Smooth muscle cell (in vitro differentiated cells): ENCODE data around the gene KCTD1. TPM values are rescaled to one million over a fixed set of nuclear protein-coding genes. Genes with fewer than 3 reads are reported as not detected.

Experiments
- DNase-seq: peaks from one replicate; lab custom pipeline; 2025; ENCODE audit not compliant: unreplicated experiment; lab: John Stamatoyannopoulos, UW
- H2AFZ ChIP-seq: fragments of 200-600 bp; sonication (generic); 2 replicates; pipeline ENCODE4 v1.6.0; 2016; ENCODE audit warnings: antibody characterized with exemption, low read depth, mild to moderate bottlenecking
- H3F3A ChIP-seq: fragments of 200-600 bp; sonication (generic); 2 replicates; pipeline ENCODE4 v1.6.0; 2017; ENCODE audit warnings: antibody characterized with exemption, low read depth
- H3K27ac ChIP-seq: fragments of 200-600 bp; sonication (generic); 2 replicates; pipeline ENCODE4 v1.5.1; 2016; ENCODE audit warnings: low read depth, mild to moderate bottlenecking
- H3K27me3 ChIP-seq: fragments of 200-600 bp; sonication (generic); 2 replicates; pipeline ENCODE4 v1.6.1; 2016; ENCODE audit warnings: low read depth, mild to moderate bottlenecking
- H3K36me3 ChIP-seq: fragments of 200-600 bp; sonication (generic); 2 replicates; pipeline ENCODE4 v1.5.1; 2016; ENCODE audit warnings: low read depth
- H3K4me1 ChIP-seq: fragments of 200-600 bp; sonication (generic); 2 replicates; pipeline ENCODE4 v1.5.1; 2016; ENCODE audit warnings: low read depth
- H3K4me2 ChIP-seq: fragments of 200-600 bp; sonication (generic); 2 replicates; pipeline ENCODE4 v1.6.0; 2016; ENCODE audit warnings: mild to moderate bottlenecking
- H3K4me3 ChIP-seq: fragments of 200-600 bp; sonication (generic); 2 replicates; pipeline ENCODE4 v1.5.1; 2016; ENCODE audit warnings: mild to moderate bottlenecking
- H3K79me2 ChIP-seq: fragments of 200-600 bp; sonication (generic); 2 replicates; pipeline ENCODE4 v1.6.0; 2016; ENCODE audit warnings: low read depth, mild to moderate bottlenecking
- H3K9ac ChIP-seq: fragments of 200-600 bp; sonication (generic); 2 replicates; pipeline ENCODE4 v1.6.0; 2016; ENCODE audit warnings: low read depth
- H3K9me3 ChIP-seq: fragments of 200-600 bp; sonication (generic); replicated peaks from 2 replicates; pipeline ENCODE4 v1.5.1; 2016; ENCODE audit warnings: low read depth
- H4K20me1 ChIP-seq: fragments of 200-600 bp; sonication (generic); 2 replicates; pipeline ENCODE4 v1.6.0; 2016; ENCODE audit warnings: low read depth
- CTCF ChIP-seq: fragments of 200-600 bp; sonication (generic); IDR thresholded peaks from 2 replicates; pipeline ENCODE4 v1.5.1; 2017; ENCODE audit warnings: borderline replicate concordance, mild to moderate bottlenecking, antibody characterized with exemption; ENCODE audit not compliant: insufficient read depth, poor library complexity, severe bottlenecking
- WGBS: methylation state at CpG from one replicate; pipeline ENCODE4 v1.1.7; 2016; ENCODE audit warnings: low lambda C conversion rate; 5-methylcytosine and 5-hydroxymethylcytosine counted together
- polyA plus RNA-seq: library from polyadenylated mRNA; unstranded; fragments of >200 nt; fragmentation: Nextera tagmentation; extraction: Ambion mirVana; gene quantifications from 2 replicates; pipeline ENCODE4 v1.2.1, GENCODE V29; 2016
- total RNA-seq: library from RNA; depleted of rRNA; stranded (reverse); fragments of >200 nt; gene quantifications from 2 replicates; pipeline ENCODE4 v1.2.3, GENCODE V29; 2014

KCTD1 gene
- total and polyA plus RNA-seq, 2 experiments from 2014 or later, result 2.3 to 11.4 TPM

- 89% methylated on average over 4 of the region's 4 CpGs for WGBS
- no peak overlapping the region for H3K9ac ChIP-seq
- H4K20me1 ChIP-seq, result peaks cover 44% of the 10 kb centered on the region
- H3K27ac ChIP-seq, result no peak overlapping the region
- H3K79me2 ChIP-seq, result no peaks in the 10 kb centered on the region
- no peak overlapping the region for H2AFZ ChIP-seq
- no peaks in the 10 kb centered on the region for H3K36me3 ChIP-seq
- no peaks in the 10 kb centered on the region for H3F3A ChIP-seq
- no peak for TF ChIP-seq CTCF
- H3K9me3 ChIP-seq, result no peaks in the 10 kb centered on the region
- DNase-seq, result no peak
- no peaks in the 10 kb centered on the region for H3K27me3 ChIP-seq
- no peak overlapping the region for H3K4me2 ChIP-seq
- peaks cover 5% of the 10 kb centered on the region for H3K4me1 ChIP-seq
- no peak overlapping the region for H3K4me3 ChIP-seq
These were observed 11.7 kb downstream of the KCTD1 start for GRCh38 chr18:26536664-26537063.

- H3K36me3 ChIP-seq, result no peaks in the 10 kb centered on the region
- no peak overlapping the region for H3K9ac ChIP-seq
- H4K20me1 ChIP-seq, result peaks cover 40% of the 10 kb centered on the region
- H3K4me1 ChIP-seq, result peaks cover 5% of the 10 kb centered on the region
- no peaks in the 10 kb centered on the region for H3K9me3 ChIP-seq
- no peak overlapping the region for H3K4me3 ChIP-seq
- no peak overlapping the region for H3K4me2 ChIP-seq
- DNase-seq, result no peak
- WGBS, result 27% methylated on average over 1 of the region's 1 CpG
- no peak overlapping the region for H2AFZ ChIP-seq
- H3K79me2 ChIP-seq, result no peaks in the 10 kb centered on the region
- no peaks in the 10 kb centered on the region for H3K27me3 ChIP-seq
- peak overlapping the region; percentile 19 for H3K27ac ChIP-seq
- no peaks in the 10 kb centered on the region for H3F3A ChIP-seq
- TF ChIP-seq CTCF, result no peak
These were observed 12.3 kb downstream of the KCTD1 start for GRCh38 chr18:26536032-26536431.

- no peak overlapping the region for H3K4me3 ChIP-seq
- H3K27ac ChIP-seq, result peak overlapping the region; percentile 19
- H2AFZ ChIP-seq, result no peak overlapping the region
- TF ChIP-seq CTCF, result no peak
- H3K36me3 ChIP-seq, result no peaks in the 10 kb centered on the region
- no peak for DNase-seq
- no peaks in the 10 kb centered on the region for H3K27me3 ChIP-seq
- H3K79me2 ChIP-seq, result no peaks in the 10 kb centered on the region
- no peaks in the 10 kb centered on the region for H3F3A ChIP-seq
- no peak overlapping the region for H3K4me2 ChIP-seq
- H3K9ac ChIP-seq, result no peak overlapping the region
- H4K20me1 ChIP-seq, result peaks cover 37% of the 10 kb centered on the region
- H3K9me3 ChIP-seq, result no peaks in the 10 kb centered on the region
- peaks cover 5% of the 10 kb centered on the region for H3K4me1 ChIP-seq
These were observed 12.7 kb downstream of the KCTD1 start for GRCh38 chr18:26535630-26536029.
